Aorta (tissue), 5 donors: Measurements from ENCODE around the gene KRTAP4-1. TPM values are rescaled to one million over a fixed set of nuclear protein-coding genes. Genes with fewer than 3 reads are reported as not detected.
"Not testable (repeated sequence)": the region's sequence is repeated elsewhere in the genome, so short reads cannot be mapped to it uniquely, and the experiment has no call there.

ENCODE experiments used
- ATAC-seq: fragments of 200-7000 bp; cut with Tn5 transposase; one replicate; pipeline ENCODE4 v1.9.1; 2022; ENCODE audit warnings: moderate library complexity; ENCODE audit not compliant: low FRiP score
- DNase-seq, 2 donors: peaks; one replicate each; pipeline ENCODE4 v3.0.0-alpha.2; 2020
- H3K27ac ChIP-seq, 2 donors: one replicate each; pipeline ENCODE4 v1.5.1; 2013; ENCODE audit warnings: low read length in 2 of 2, mild to moderate bottlenecking in 2 of 2, moderate library complexity in 2 of 2, control low read depth in 1 of 2, inconsistent platforms in 1 of 2, low read depth in 1 of 2
- H3K27me3 ChIP-seq, 2 donors: one replicate each; pipeline ENCODE4 v1.6.1; 2013; ENCODE audit warnings: control low read depth in 1 of 2, low read length in 1 of 2, mild to moderate bottlenecking in 1 of 2, moderate library complexity in 1 of 2; ENCODE audit not compliant: insufficient read depth in 2 of 2, control insufficient read depth in 1 of 2
- H3K36me3 ChIP-seq, 2 donors: one replicate each; pipeline ENCODE4 v1.6.1; 2013; ENCODE audit warnings: control low read depth in 1 of 2, low read length in 1 of 2, mild to moderate bottlenecking in 1 of 2; ENCODE audit not compliant: insufficient read depth in 2 of 2, control insufficient read depth in 1 of 2
- H3K4me1 ChIP-seq, 2 donors: one replicate each; pipeline ENCODE4 v1.6.1; 2013; ENCODE audit warnings: low read length in 2 of 2, control low read depth in 1 of 2, mild to moderate bottlenecking in 1 of 2, moderate library complexity in 1 of 2; ENCODE audit not compliant: insufficient read depth in 2 of 2, control insufficient read depth in 1 of 2
- H3K4me3 ChIP-seq, 2 donors: one replicate each; pipeline ENCODE4 v1.5.1; 2013; ENCODE audit warnings: low read length in 2 of 2, control low read depth in 1 of 2, mild to moderate bottlenecking in 1 of 2
- H3K9me3 ChIP-seq: one replicate; pipeline ENCODE4 v1.6.1; 2013; ENCODE audit warnings: mild to moderate bottlenecking, low read length; ENCODE audit not compliant: control insufficient read depth
- WGBS, 2 donors: extraction: QIAGEN DNeasy Blood & Tissue Kit; methylation state at CpG; one replicate each; pipeline ENCODE4 v1.1.7; 2013; 5-methylcytosine and 5-hydroxymethylcytosine counted together
- intact Hi-C, 2 donors: fragments of 100-400 bp; cut with DNase I; formaldehyde crosslinking; loops; one replicate each; pipeline versions ENCODE4 v1.14.2 to v1.15.0; 2022
- polyA plus RNA-seq, 2 donors: library from polyadenylated mRNA; stranded (reverse); fragments of 200-250 nt; gene quantifications; one replicate each; pipeline ENCODE4 v1.2.3, GENCODE V29; 2013
- total RNA-seq, 2 donors: library from RNA; stranded (reverse); fragmentation: NEBNext Ultra II Directional; extraction: Animal tissue kit (Norgen Biotek cat#: 25700); gene quantifications; one replicate each; pipeline ENCODE4 v1.2.1, GENCODE V29; 2021
- donor health status: healthy with polysubstance abuse.
- donor health status: Bipolar disorder and iron deficiency.
- donor health status: DM: no; HTN: no; CAD: no.
- donor health status: DM: no; HTN: no; CAD: no.
- donor health status: DM: yes; HTN: yes; CAD: no.

KRTAP4-1 gene
- total and polyA plus RNA-seq, 4 donors, result not detected

DNA sequence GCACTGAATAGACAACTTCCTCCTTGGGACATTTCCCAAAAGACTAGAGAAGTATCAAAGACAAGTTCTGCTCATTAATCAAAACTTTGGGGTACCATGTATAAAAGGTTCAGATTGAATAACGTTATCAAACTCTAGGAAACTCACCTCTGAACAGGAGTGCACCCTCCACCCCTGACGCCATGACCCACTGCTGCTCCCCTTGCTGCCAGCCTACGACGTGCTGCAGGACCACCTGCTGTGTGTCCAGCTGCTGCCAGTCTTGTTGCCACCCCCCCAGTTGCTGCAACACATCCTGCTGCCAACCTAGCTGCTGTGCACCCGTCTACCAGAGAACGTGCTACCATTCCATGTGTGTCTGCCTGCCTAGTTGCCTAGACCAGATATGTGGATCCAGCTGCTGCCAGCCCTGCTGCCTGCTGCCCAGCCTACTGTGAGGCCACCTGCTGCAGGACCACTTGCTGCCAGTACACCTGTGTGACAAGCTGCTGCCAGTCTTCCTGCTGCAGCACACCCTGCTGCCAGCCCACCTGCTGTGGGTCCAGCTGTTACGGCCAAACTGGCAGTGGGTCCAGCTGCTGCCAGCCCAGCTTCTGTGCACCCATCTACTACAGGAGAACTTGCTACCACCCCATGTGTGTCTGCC is 27.9 kb upstream of the KRTAP4-1 start:
- no peaks in the 10 kb centered on the region for H3K27me3 ChIP-seq
- H3K4me3 ChIP-seq, result no peak overlapping the region
- no peak overlapping the region for H3K27ac ChIP-seq
- WGBS, 2 donors, result 60 to 63% methylated on average over 7 of the region's 7 CpGs
- H3K36me3 ChIP-seq, result no peaks in the 10 kb centered on the region
- H3K9me3 ChIP-seq, result peaks cover 2% of the 10 kb centered on the region
- H3K4me1 ChIP-seq, result no peaks in the 10 kb centered on the region
- ATAC-seq, result no peak
- DNase-seq, result no peak
- intact Hi-C loops, result no loop called here

DNA sequence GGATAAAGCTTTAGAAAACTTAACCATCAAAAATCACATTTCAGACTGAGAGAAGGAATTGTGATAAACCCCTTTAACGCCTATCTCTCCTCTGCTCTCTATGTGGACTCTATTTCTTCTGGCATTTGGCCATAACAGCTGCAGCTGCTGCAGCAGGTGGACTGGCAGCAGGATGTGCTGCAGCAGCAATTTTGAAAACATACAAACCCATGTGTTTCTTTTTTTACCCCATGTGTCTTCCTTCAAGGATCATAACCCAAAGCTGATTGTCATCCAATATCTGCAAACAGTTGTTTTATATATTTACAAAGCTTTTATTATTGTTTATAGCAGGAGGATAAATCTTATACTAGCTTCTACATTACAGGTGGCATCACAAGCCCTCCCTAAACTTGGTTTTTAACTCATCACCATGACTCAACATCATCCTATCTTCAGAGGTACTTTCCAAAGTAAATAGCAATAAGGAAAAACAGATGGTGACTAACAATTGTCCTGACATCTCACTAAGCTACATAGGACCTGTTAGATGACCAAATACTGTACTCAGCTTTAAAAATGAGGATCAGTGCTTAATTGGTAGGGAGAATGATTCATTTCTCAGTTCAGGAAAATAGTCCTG is 27.2 kb upstream of the KRTAP4-1 start:
- H3K27me3 ChIP-seq, result no peaks in the 10 kb centered on the region
- no peaks in the 10 kb centered on the region for H3K4me1 ChIP-seq
- H3K27ac ChIP-seq, result no peak overlapping the region
- DNase-seq (no peak), ATAC-seq (no peak)
- no peak overlapping the region for H3K4me3 ChIP-seq
- intact Hi-C loops, result no loop called here
- no peaks in the 10 kb centered on the region for H3K36me3 ChIP-seq
- 35 to 51% methylated on average over 1 of the region's 1 CpG for WGBS, 2 donors
- H3K9me3 ChIP-seq, result peaks cover 2% of the 10 kb centered on the region

GRCh38 chr17:41199421-41200078 is 14.8 kb upstream of the KRTAP4-1 start:
- intact Hi-C loops, result no loop called here
- H3K27ac ChIP-seq, result no peak overlapping the region
- WGBS, 2 donors, result 62 to 67% methylated on average over 5 of the region's 5 CpGs
- no peak for ATAC-seq
- H3K4me1 ChIP-seq, result no peaks in the 10 kb centered on the region
- DNase-seq, result no peak
- H3K27me3 ChIP-seq, result no peaks in the 10 kb centered on the region
- H3K36me3 ChIP-seq, result no peaks in the 10 kb centered on the region
- no peaks in the 10 kb centered on the region for H3K9me3 ChIP-seq
- H3K4me3 ChIP-seq, result no peak overlapping the region

DNA sequence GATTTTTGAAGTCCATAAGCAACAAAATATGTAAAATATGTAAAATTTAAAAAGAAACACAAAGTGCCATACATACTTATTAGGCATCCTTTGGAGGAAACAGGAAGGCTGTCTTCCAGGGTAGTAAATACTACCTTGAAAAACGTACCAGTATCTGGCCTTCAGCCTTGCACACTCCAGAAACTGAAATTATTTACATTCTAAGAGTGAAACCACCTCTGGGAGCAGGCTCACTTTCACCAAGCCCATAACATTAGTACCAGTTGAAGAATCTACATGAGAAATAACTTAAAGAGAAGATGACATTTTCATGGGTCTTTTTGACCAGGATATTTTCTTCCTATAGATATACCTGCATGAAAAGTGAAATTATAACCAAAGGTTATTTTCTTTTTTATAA is 11.4 kb upstream of the KRTAP4-1 start:
- no peak for ATAC-seq
- Histone ChIP-seq H3K27me3 (no peaks in the 10 kb centered on the region), H3K4me1 (no peaks in the 10 kb centered on the region), H3K27ac (no peak overlapping the region), H3K36me3 (no peaks in the 10 kb centered on the region), H3K9me3 (no peaks in the 10 kb centered on the region), H3K4me3 (no peak overlapping the region)
- intact Hi-C loops, result no loop called here
- 13 to 29% methylated on average over 1 of the region's 1 CpG for WGBS, 2 donors
- DNase-seq, result no peak

DNA sequence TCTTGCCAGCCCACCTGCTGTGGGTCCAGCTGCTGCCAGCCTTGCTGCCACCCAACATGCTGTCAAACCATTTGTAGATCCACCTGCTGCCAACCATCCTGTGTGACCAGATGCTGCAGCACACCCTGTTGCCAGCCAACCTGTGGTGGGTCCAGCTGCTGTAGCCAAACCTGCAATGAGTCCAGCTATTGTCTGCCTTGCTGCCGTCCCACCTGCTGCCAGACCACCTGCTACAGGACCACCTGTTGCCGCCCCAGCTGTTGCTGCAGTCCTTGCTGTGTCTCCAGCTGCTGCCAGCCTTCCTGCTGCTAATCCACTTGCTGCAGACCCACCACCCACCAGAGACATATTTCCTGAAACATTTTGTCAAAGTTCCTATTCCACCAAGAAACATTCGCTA is 5.6 kb upstream of the KRTAP4-1 start:
- intact Hi-C loops, result no loop called here

DNA sequence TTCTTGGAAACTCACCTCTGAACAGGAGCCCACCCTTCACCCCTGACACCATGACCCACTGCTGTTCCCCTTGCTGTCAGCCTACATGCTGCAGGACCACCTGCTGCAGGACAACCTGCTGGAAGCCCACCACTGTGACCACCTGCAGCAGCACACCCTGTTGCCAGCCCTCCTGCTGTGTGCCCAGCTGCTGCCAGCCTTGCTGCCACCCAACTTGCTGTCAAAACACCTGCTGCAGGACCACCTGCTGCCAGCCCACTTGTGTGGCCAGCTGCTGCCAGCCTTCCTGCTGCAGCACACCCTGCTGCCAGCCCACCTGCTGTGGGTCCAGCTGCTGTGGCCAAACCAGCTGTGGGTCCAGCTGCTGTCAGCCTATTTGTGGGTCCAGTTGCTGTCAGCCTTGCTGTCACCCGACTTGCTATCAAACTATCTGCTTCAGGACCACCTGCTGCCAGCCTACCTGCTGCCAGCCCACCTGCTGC is 5.2 kb upstream of the KRTAP4-1 start, which contains the start of gene KRTAP9-1:
KRTAP9-1 (plus strand) TSS at position 51 of the 482 bp plus-strand sequence; CDS start at position 51, 0 bp downstream.
- H3K4me1 ChIP-seq, H3K27ac ChIP-seq, H3K4me3 ChIP-seq, H3K36me3 ChIP-seq, ATAC-seq, intact Hi-C loops, H3K27me3 ChIP-seq, H3K9me3 ChIP-seq, DNase-seq: not testable (repeated sequence)
- 64 to 72% methylated on average over 1 of the region's 1 CpG for WGBS, 2 donors

More for the DNA sequence above, 5.6 kb upstream of the KRTAP4-1 start:
- no peak overlapping the region for H3K27ac ChIP-seq
- no peak overlapping the region for H3K4me3 ChIP-seq
- DNase-seq (no peak), ATAC-seq (no peak)
- no peaks in the 10 kb centered on the region for H3K36me3 ChIP-seq
- WGBS, 2 donors, result 82 to 88% methylated on average over 3 of the region's 3 CpGs
- H3K4me1 ChIP-seq, result no peaks in the 10 kb centered on the region
- H3K27me3 ChIP-seq, result peaks cover 0 to 2% of the 10 kb centered on the region in 2 donors
- peaks cover 2% of the 10 kb centered on the region for H3K9me3 ChIP-seq

- 83 to 84% methylated on average over 2 of the region's 2 CpGs for WGBS, 2 donors
- H3K27me3 ChIP-seq, result peaks cover 0 to 2% of the 10 kb centered on the region in 2 donors
- DNase-seq (no peak), ATAC-seq (no peak)
- H3K36me3 ChIP-seq, result no peaks in the 10 kb centered on the region
- no peak overlapping the region for H3K27ac ChIP-seq
- intact Hi-C loops, result no loop called here
- peaks cover 2% of the 10 kb centered on the region for H3K9me3 ChIP-seq
- H3K4me3 ChIP-seq, result no peak overlapping the region
- H3K4me1 ChIP-seq, result peaks cover 0 to 2% of the 10 kb centered on the region in 2 donors
These were observed 2.2 kb upstream of the KRTAP4-1 start for GRCh38 chr17:41186872-41187271.

DNA sequence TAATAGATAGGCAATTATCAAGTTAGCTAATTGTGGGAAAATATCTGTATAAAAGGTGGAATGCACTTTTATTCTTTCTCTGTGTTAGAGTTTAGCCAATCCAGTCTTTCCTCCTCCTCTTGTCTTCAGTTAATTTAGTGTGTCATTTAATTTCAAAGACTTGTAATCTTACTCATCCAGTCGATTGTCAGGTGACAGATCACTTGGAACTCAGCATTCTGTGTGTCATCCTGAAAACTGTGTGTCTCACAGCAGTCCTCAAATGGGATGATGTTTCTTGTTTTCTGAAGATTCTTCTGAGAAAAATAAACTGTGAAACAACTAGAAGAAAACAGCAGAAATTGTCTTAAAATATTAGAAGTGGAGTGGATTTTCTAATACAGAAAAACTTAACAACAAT is 290 bp upstream of the KRTAP4-1 start:
- intact Hi-C loops, result no loop called here
- peaks cover 2% of the 10 kb centered on the region for H3K9me3 ChIP-seq
- DNase-seq (no peak), ATAC-seq (no peak)
- H3K4me3 ChIP-seq, result no peak overlapping the region
- peaks cover 0 to 2% of the 10 kb centered on the region in 2 donors for H3K27me3 ChIP-seq
- H3K27ac ChIP-seq, result no peak overlapping the region
- no peaks in the 10 kb centered on the region for H3K36me3 ChIP-seq
- WGBS, 2 donors, result 34 to 51% methylated on average over 1 of the region's 1 CpG
- H3K4me1 ChIP-seq, result peaks cover 0 to 2% of the 10 kb centered on the region in 2 donors
